ENCODE measurements around the gene SNRPB. TPM values are rescaled to one million over a fixed set of nuclear protein-coding genes. Genes with fewer than 3 reads are reported as not detected.

The SNRPB gene
- total and polyA plus RNA-seq, 2 donors (not counting 1 experiment from before 2014, with no cell fraction given) = 78.9 to 104 TPM

DNA sequence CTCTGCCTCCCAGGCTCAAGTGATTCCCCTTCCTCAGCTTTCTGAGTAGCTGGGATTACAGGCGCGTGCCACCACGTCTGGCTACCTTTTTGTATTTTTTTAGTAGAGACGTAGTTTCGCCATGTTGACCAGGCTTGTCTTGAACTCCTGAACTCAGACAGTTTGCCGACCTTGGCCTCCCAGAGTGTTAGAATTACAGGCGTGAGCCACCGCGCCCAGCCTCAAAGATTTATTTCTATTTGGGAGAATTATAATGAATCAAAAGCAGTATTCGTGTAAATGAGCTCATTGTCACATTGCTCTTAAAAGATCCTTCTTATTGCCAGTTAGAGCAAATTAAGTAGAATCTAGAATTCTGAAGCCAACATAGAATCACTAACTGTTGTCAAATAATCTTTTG is 47.5 kb upstream of the SNRPB start:
- Histone ChIP-seq H3K9me3 (ENCODE audit: control insufficient read depth, insufficient read depth, low read depth, low read length) (no peaks in the 10 kb centered on the region), H3K27ac (ENCODE audit: insufficient read depth, low read length) (no peak overlapping the region), H3K4me3 (replicated peaks in 1 of 4; ENCODE audit: control extremely low read depth in 1 of 4, insufficient read depth in 1 of 4, low read depth in 3 of 4, low read length in 4 of 4) (no peak overlapping the region), H4K20me1 (ENCODE audit: control insufficient read depth, extremely low read depth, insufficient read depth, low read length) (no peaks in the 10 kb centered on the region), H3K27me3 (ENCODE audit: control insufficient read depth, insufficient read depth, low read length) (no peaks in the 10 kb centered on the region), H3K4me2 (ENCODE audit: extremely low read depth, insufficient read depth, low read length) (no peak overlapping the region), H2AFZ (ENCODE audit: low read length) (no peak overlapping the region), H3K4me1 (ENCODE audit: control insufficient read depth, extremely low read depth, insufficient read depth, low read length) (peaks cover 7% of the 10 kb centered on the region), H3K9ac (ENCODE audit: insufficient read depth, low read length) (no peak overlapping the region), H3K36me3 (ENCODE audit: control insufficient read depth, insufficient read depth, low read length) (no peaks in the 10 kb centered on the region), H3K79me2 (ENCODE audit: control insufficient read depth, insufficient read depth, low read length) (no peaks in the 10 kb centered on the region)
- DNase-seq (ENCODE audit: low read depth in 2 of 2) = no peak
- TF ChIP-seq, protein P1, sequence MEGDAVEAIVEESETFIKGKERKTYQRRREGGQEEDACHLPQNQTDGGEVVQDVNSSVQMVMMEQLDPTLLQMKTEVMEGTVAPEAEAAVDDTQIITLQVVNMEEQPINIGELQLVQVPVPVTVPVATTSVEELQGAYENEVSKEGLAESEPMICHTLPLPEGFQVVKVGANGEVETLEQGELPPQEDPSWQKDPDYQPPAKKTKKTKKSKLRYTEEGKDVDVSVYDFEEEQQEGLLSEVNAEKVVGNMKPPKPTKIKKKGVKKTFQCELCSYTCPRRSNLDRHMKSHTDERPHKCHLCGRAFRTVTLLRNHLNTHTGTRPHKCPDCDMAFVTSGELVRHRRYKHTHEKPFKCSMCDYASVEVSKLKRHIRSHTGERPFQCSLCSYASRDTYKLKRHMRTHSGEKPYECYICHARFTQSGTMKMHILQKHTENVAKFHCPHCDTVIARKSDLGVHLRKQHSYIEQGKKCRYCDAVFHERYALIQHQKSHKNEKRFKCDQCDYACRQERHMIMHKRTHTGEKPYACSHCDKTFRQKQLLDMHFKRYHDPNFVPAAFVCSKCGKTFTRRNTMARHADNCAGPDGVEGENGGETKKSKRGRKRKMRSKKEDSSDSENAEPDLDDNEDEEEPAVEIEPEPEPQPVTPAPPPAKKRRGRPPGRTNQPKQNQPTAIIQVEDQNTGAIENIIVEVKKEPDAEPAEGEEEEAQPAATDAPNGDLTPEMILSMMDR (conservative IDR thresholded peaks at IDR 0.05 in 1 of 2, IDR thresholded peaks at IDR 0.05 in 1 of 2; ENCODE audit: low read depth in 1 of 2, low read length in 2 of 2) = no peak
- no peak for TF ChIP-seq EZH2 (IDR thresholded peaks at IDR 0.05; ENCODE audit: low read length, missing control alignments)

DNA sequence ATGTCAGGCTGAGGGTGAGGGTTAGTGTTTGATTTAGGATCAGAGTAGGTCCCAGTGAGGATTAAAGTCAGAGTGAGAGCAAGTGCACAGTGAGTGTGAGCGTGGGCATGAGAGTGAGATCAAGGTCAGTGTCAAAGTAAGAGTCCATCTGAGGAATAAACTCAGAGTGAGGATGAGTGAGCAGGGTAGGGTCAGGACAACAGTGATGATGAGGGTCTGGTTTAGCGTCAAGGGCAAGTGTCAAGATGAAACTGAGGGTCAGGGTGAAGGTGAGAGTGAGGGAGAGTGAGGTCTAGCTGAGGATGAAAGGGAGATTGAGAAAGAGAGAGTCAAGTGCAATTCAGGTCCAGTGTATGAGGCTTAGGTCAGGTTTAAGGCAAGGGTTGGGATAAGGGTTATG is 45.8 kb upstream of the SNRPB start:
- Histone ChIP-seq H3K4me2 (ENCODE audit: extremely low read depth, insufficient read depth, low read length) (no peak overlapping the region), H3K4me3 (replicated peaks in 1 of 4; ENCODE audit: control extremely low read depth in 1 of 4, insufficient read depth in 1 of 4, low read depth in 3 of 4, low read length in 4 of 4) (no peak overlapping the region), H2AFZ (ENCODE audit: low read length) (no peak overlapping the region), H3K9ac (ENCODE audit: insufficient read depth, low read length) (no peak overlapping the region), H3K27me3 (ENCODE audit: control insufficient read depth, insufficient read depth, low read length) (no peaks in the 10 kb centered on the region), H3K36me3 (ENCODE audit: control insufficient read depth, insufficient read depth, low read length) (no peaks in the 10 kb centered on the region), H3K9me3 (ENCODE audit: control insufficient read depth, insufficient read depth, low read depth, low read length) (no peaks in the 10 kb centered on the region), H3K4me1 (ENCODE audit: control insufficient read depth, extremely low read depth, insufficient read depth, low read length) (peaks cover 7% of the 10 kb centered on the region), H3K79me2 (ENCODE audit: control insufficient read depth, insufficient read depth, low read length) (no peaks in the 10 kb centered on the region), H4K20me1 (ENCODE audit: control insufficient read depth, extremely low read depth, insufficient read depth, low read length) (no peaks in the 10 kb centered on the region), H3K27ac (ENCODE audit: insufficient read depth, low read length) (no peak overlapping the region)
- no peak for TF ChIP-seq EZH2 (IDR thresholded peaks at IDR 0.05; ENCODE audit: low read length, missing control alignments)
- TF ChIP-seq, protein P1 (conservative IDR thresholded peaks at IDR 0.05 in 1 of 2, IDR thresholded peaks at IDR 0.05 in 1 of 2; ENCODE audit: low read depth in 1 of 2, low read length in 2 of 2) = no peak
- DNase-seq (ENCODE audit: low read depth in 2 of 2) = no peak

GRCh38 chr20:2515203-2515602 is 44.6 kb upstream of the SNRPB start:
- H3K79me2 ChIP-seq (ENCODE audit: control insufficient read depth, insufficient read depth, low read length) = no peaks in the 10 kb centered on the region
- no peak overlapping the region for H2AFZ ChIP-seq (ENCODE audit: low read length)
- H3K9ac ChIP-seq (ENCODE audit: insufficient read depth, low read length) = no peak overlapping the region
- peak in 1 of 2 donors; percentile 19 for DNase-seq (ENCODE audit: low read depth in 2 of 2)
- H3K27me3 ChIP-seq (ENCODE audit: control insufficient read depth, insufficient read depth, low read length) = no peaks in the 10 kb centered on the region
- no peak for TF ChIP-seq EZH2 (IDR thresholded peaks at IDR 0.05; ENCODE audit: low read length, missing control alignments)
- TF ChIP-seq, protein P1 (conservative IDR thresholded peaks at IDR 0.05 in 1 of 2, IDR thresholded peaks at IDR 0.05 in 1 of 2; ENCODE audit: low read depth in 1 of 2, low read length in 2 of 2) = no peak
- peaks cover 7% of the 10 kb centered on the region for H3K4me1 ChIP-seq (ENCODE audit: control insufficient read depth, extremely low read depth, insufficient read depth, low read length)
- no peak overlapping the region for H3K4me2 ChIP-seq (ENCODE audit: extremely low read depth, insufficient read depth, low read length)
- H3K9me3 ChIP-seq (ENCODE audit: control insufficient read depth, insufficient read depth, low read depth, low read length) = no peaks in the 10 kb centered on the region
- H3K4me3 ChIP-seq (replicated peaks in 1 of 4; ENCODE audit: control extremely low read depth in 1 of 4, insufficient read depth in 1 of 4, low read depth in 3 of 4, low read length in 4 of 4) = no peak overlapping the region
- no peaks in the 10 kb centered on the region for H3K36me3 ChIP-seq (ENCODE audit: control insufficient read depth, insufficient read depth, low read length)
- H4K20me1 ChIP-seq (ENCODE audit: control insufficient read depth, extremely low read depth, insufficient read depth, low read length) = no peaks in the 10 kb centered on the region
- H3K27ac ChIP-seq (ENCODE audit: insufficient read depth, low read length) = no peak overlapping the region

Measured in fibroblast of lung (primary cell).